Activated T-cell treated with anti-CD3 and anti-CD28 coated beads, Interleukin-2, amount 50 U/mL, for 48 hours (primary cell): Measurements from ENCODE around the gene TRIM67.
A peak's percentile ranks its signal among the peaks of the same experiment; 100 is the strongest.
"Not testable (repeated sequence)": the region's sequence is repeated elsewhere in the genome, so short reads cannot be mapped to it uniquely, and the experiment has no call there.

Source experiments
- DNase-seq, 2 experiments: peaks; one replicate each; pipeline ENCODE4 v3.0.0-alpha.2; 2020

TRIM67 gene

DNA sequence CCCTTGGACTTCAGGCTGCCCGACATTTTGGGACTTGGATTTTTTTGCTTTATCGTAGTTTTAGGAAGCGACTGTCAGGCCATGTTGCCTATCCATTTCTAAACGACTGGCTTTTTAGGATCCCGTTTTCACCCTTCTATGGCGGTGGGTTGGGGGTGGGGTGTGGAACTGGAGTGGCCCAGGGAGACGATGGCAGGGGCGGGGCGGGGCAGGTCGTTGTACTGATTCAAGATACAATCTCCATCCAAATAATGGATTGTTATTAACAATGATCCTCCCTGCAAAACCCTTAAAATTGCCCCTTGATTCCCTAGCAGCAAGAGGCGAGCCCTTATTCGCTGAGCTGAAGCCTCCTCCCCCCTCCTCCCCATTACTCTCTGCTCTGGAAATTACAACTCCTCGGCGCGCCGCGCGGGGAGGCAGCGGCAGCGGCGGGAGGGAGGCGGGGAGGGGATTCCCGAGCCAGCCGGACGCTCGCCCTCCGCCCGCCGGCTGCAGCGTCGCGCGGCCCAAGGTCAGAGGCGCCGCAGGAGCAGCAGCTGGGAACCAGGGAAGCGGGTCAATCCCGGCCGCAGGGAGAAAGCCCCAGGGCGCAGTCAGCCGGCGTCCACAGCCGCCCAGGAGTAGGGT is at the start of gene TRIM67:
Gene TRIM67 (plus strand): TSS at position 392 of the 630 bp plus-strand sequence. CDS start 912 bp downstream, outside the sequence.
- peak in 1 of 2 experiments; percentile 24 for DNase-seq

DNA sequence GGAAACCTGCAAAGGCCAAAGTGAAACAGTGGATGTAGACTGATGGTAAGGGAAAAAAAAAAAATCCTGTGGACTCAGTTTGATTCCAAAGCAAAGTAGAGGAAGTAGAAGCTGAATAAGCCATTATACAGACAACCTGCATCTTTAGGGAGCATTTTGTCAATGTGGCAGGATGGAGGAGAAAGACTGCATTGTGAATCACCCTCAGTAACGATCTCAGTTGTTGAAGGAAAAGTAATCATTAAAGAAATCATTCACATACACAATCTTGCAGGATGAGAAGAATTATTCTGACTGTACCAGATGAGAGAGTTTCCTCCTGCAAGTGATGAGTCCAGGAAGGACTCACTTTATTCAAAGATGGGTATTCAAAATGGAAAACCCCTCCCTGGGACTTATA is 45.1 kb upstream of the TRIM67 start:
- no peak for DNase-seq

DNA sequence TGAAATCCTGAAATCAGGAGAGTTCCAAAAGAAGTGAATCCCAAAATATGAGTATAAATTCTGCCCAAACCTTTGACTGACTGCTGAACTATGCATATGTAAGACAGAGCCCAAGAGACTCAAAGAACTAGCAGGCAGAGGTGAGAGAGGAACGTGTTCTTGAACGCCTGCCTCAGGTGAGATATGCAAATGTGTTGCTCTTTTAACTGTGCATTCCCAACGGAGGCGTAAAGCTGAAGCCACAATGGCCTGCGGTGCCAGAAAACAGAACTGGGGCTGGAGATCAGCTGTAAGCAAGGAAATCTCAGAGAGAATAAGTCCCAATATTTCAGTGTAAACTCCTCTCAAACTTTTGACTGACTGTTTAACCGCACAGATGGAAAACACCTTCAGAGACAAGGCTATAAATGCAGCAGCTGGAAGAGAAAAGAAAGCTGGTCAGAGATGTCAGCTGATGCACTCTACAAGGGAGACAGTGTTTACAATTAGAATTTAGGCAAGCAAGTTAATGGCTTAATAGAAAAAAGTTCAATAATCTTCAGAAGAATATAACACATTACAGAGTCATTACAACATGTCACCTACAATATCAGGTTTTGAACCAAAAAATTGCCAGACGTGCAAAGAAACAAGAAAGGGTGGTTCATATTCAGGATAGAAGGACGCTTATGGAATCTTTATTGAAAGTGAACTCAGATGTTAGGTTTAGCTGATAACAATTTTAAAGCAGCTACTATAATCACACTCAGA is 43.0 kb upstream of the TRIM67 start:
- DNase-seq = no peak

DNA sequence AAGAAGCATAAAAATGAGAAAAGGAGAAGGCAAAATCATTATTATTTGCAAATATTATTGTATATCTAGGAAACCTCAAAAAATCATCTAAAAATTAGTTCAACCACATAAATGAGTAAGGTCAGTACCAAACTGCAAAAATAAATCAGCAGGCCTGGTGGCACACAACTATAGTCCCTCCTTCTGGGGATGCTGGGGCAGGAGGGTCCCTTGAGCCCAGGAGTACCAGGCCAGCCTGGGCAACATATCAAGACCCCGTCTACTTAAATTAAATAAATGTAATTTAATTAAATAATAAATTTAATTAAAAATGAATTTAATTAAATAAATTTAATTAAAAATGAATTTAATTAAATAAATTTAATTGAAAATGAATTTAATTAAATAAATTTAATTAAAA is 40.3 kb upstream of the TRIM67 start:
- no peak for DNase-seq

DNA sequence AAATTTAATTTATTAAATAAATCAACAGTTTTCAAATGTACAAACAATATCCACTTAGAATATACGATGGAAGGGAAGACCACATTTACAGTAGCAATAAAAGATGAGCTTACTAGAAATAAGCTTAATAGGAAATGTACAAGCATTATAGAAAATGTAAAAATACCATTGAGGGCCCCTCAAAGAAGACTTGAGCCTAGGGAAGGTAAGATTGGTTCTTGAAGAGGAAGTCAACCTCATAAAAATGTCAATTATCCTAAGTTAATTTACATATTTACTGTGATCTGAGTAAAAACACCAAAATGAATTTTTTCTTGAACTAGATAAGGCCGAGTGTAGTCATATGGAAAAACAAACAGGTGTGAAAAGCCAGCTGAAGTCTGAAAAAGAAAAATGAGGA is 39.7 kb upstream of the TRIM67 start:
- DNase-seq = no peak

DNA sequence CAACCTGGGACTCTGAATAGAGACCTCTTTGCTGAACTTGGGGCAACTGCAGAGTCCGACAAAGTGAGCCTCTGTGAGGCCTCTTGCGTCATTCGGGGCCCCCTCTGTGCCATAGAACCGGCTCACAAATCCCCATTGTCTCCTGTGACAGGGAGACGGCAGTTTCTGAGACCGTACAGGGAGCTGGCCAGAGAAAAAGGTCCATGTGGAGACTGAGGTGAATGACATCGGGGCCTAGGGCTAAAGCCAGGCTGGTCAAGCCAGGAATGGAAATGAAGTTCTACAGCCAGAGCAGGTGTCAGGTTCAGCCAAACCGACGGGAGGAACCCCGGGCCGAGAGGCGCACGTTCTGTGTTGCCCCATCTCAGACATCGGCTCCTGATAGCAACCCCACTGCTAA is 37.1 kb upstream of the TRIM67 start:
- DNase-seq = no peak

DNA sequence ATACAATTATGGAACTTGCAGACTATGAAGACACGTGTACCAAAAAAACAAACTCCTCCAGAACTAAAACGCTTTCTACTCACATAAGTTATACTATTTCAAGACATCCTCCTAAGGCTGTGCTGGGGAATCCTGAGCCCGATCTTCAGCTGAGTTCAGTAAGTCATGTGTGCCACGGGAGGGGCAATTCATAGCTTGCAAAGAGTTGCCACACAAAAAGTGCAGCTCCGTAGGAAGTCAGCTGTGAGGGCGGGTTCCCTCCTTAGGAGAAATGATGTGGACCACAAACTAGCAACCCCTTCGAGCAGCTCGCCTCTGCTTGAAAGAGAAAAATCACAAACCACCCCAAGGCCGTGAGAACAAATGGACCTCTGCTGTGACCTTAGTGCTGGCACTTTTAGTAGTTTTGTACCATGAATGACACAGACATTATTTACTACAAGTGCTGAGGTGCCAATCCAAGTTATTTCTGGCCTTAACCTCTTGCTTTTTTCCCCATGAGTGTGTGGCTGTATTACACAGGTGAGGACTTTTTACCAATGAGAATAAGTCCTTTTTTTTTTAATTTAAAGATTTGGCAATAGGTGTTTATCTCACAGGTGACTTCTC is 35.8 kb upstream of the TRIM67 start:
- DNase-seq = no peak

DNA sequence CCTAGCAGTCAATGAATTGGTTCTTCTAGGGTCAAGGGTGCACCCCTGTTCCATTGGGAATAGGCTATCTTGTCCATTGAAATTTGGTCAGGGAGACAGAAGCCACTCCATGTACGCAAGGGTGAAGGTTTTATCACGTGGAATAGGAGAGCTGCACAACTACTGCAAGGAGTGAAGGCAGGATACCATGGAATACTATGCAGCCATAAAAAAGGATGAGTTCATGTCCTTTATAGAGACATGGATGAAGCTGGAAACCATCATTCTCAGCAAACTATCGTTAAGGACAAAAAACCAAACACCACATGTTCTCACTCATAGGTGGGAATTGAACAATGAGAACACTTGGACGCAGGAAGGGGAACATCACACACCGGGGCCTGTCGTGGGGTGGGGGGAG is 34.8 kb upstream of the TRIM67 start:
- not testable (repeated sequence) for DNase-seq

DNA sequence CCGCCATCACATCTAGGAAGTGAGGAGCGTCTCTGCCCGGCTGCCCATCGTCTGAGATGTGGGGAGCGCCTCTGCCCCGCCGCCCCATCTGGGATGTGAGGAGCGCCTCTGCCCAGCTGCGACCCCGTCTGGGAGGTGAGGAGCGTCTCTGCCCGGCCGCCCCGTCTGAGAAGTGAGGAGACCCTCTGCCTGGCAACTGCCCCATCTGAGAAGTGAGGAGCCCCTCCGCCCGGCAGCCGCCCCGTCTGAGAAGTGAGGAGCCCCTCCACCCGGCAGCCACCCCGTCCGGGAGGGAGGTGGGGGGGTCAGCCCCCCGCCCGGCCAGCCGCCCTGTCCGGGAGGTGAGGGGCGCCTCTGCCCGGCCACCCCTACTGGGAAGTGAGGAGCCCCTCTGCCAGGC is 33.4 kb upstream of the TRIM67 start:
- not testable (repeated sequence) for DNase-seq

DNA sequence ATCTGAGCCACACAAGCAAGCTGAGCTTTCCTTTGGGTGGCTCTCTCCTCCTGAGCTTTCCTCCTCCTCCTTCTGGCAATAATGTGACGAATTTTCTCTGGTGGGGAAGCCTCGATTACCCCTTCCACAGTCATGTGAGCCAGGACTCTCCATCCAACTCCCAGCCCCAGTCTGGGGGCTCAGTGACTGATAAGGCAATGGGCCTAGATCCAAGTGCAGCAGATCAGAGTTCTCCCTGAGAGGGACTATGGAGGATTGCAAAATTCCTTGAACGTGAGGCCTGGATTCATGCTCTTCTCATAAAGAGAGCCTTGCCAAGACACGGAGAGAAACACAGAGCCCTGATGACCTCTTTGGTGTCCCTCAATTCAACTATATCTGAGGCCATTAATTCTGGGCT is 31.3 kb upstream of the TRIM67 start:
- no peak for DNase-seq

DNA sequence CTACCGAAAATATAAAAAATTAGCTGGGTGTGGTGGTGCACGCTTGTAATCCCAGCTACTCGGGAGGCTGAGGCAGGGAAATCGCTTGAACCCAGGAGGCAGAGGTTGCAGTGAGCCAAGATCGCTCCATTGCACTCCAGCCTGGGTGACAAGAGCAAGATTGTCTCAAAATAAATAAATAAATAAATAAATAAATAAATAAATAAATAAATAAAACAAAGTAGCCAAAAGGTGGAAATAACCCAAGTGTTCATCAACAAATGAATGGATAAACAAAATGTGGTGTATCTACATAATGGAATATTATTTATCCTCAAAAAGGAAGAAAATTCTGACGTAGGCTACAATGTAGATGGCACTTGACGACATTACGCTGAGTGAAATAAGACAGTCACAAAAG is 29.3 kb upstream of the TRIM67 start:
- not testable (repeated sequence) for DNase-seq

DNA sequence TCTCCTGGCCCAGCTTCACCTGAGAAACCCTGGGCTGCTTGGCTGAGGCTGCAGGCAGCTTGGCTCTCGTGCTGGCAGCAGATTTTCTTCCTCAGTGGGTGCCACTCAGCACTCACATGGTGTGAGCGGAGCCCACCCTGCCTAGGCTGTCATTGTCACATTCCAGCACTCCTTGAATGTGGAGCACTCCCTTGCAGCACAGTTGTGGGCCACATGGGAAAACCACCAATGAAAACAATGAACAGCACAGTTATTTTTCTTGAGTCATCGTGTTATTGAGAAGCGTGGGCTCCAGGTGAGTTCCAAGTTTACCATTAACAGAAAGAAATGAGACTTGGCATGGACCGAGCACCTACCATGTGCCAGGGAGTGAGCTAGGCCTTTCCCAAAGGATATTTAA is 27.2 kb upstream of the TRIM67 start:
- DNase-seq = no peak

DNA sequence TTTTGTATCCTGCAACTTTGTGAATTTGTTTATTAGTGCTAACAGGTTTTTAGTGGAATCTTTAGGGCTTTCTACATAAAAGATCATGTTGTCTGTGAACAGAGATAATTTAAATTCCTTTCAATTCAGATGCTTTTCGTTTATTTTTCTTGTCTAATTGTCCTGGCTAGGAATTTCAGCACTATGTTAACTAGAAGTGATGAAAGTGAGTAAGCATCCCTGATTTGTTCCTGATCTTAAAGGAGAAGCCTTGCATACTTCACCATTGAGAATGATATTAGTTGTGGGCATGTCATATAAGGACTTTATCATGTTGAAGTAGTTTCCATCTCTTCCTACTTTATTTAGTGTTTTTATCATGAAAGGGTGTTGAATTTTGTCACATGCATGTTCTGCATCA is 23.6 kb upstream of the TRIM67 start:
- no peak for DNase-seq

DNA sequence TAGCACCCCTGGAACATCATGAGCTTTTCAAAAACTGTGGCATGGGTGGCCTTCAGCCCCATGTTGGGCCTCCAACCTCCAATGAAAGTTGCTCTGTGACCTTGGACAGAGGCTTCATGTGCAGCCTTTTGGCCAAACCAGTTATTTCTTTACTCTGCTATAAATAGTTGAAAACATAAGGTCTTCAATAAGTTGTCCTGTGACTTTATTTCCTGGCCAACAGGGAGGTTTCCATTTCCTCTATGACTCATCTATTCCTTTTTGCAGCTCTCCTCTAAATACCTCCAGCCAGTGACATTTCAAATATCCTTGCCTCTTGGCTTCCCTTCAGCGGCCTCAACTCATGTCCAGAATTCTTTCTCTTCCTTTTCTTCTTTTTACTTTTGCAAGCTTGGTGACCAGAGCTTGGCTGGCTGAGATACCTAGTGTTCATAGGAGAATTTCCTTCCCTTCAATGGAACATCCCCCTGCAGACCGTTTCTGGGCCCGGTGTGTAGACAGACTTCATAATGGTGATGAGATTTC is 22.7 kb upstream of the TRIM67 start:
- no peak for DNase-seq

DNA sequence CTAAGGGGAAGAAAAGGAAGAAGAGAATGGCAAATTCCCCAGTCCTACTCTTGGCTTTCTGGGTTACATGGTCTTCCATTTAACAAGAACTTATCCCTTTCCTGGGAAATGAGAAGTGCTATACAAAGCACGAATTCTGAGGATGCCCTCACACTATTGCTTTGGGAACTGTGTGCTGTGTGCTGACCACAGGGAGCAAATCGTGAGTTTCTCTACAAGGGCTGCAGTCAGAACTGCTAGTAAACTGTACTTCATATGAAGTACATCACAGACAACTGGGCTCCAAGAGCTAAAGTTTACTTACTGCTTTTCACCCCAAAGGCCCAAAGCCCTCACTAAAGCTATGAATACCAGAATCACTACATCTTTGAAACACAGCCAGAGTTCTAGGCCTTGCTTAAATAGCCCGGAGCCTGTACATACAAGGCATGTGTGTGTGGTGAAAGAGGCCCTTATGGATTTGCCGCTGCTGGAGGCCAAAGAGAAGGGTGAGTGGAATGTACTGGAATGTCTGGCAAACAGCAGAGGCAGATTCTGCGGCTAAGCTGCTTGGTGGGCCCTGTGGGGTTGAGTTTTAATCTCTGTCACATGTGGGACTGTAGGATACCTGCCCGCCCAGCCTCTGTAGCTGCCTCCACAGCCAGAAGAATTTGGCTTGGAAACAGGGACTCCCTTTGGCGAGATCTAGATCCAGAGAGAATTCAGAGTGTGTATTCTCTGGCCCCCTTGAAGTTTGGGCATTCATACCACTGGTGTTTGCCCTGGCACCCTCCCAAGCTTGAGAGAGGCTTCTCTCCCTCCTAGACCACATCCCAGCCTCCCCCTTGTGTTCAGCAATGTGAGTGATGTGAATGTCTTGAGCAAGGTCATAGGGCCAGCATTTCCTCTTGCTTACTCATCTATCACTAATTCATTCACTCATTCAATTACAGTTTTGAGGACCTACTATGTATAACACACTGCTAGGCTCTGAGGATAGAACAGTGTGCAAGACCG is 21.9 kb upstream of the TRIM67 start:
- no peak for DNase-seq

DNA sequence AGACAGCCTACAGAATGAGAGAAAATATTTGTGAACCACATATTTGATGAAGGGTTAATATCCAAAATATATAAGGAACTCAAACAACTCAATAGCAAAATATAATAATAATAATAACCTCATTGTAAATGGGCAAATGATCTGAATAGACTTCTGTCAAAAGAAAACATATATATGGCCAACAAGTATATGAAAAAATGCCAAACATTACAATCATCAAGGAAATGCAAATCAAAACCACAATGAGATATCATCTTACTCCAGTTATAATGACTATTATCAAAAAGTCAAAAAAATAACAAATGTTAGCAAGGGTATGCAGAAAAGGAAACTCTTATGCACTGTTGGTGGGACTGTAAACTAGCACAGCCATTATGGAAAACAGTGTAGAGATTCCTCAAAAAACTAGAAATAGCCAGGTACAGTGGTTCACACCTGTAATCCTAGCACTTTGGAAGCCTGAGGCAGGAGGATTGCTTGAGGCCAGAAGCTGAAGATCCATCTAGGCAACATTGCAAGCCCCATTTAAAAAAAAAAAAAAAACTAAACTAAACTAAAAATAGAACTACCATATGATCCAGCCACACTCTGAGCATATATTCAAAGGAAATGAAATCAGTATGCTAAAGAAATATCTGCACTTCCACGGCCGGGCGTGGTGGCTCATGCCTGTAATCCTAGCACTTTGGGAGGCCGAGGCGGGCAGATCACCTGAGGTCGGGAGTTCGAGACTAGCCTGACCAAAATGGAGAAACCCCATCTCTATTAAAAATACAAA is 17.3 kb upstream of the TRIM67 start:
- no peak for DNase-seq

DNA sequence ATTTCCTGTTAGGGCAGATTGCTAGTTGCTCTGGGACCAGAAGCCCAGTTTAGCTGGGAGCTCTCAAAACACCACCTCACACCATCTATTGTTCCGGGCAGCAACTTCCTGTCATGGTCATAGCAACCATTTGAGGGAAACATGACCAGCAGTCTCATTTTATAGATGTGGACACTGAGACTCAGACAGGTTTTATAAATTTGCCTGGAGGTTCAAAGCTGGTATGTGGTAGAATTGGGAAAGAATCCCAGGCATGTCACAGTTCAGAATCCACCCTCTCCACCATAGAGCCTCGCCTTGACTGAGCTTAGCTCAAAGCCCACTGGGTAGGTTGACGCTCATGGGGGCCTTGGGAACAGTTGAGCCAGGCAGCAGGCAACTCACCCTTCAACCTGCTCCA is 14.0 kb upstream of the TRIM67 start:
- DNase-seq = no peak

DNA sequence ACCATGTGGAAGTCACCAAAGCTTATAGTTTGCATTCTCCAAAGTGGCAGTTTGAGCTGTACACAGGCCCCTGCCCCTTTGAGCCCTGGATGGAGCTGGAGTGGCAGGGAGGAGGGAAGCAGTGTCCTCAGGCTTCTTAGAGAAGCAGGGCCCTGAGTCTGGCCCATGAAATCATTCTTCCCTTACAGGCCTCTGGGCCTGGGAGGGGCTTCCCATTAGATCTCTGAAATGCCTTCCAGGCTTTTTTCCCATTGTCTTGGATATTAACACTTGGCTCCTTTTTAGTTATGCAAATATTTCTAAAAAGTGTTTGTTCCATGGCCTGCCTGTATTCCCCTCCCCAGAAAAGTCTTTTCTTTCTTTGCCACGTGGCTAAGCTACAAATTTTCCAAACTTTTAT is 10.0 kb upstream of the TRIM67 start:
- DNase-seq = no peak

DNA sequence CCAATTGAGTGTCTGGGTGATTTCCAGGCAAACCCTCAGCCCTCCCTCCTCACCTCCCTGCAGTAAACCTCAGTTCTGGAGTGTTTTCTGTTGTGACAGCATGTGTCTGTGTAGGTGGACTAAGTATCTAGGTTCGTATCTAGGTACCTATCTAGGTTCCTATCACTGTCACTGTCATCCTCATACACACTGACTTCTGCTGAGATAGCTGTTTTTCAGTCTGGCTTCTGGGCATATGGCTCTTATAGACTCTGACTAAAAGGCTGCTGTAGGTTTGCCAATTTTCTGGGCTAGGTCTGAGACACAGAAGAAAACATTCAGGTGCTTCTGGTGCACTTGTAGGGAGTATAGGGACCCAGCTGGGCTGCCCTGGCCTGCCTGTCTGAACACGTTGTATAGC is 8.1 kb upstream of the TRIM67 start:
- no peak for DNase-seq

DNA sequence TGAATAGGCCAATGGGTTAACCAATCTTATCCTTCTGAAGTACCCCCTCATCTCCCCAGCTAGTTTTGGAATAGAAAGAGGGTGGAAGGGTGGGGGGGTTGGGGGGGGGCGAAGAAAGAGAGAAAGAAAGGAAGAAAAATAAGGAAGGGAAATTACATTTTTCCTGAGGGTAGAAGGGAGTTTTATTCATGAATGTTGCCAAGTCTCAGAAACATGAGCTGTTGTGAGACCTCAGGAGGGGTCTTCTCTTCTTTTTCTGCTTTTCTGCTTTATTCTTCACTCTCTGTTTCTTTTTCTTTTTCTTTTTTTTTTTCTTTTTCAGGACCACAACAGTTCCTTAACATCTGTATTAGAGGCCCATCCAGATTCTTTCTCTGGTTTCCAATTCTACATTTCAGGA is 6.0 kb upstream of the TRIM67 start:
- DNase-seq = no peak

DNA sequence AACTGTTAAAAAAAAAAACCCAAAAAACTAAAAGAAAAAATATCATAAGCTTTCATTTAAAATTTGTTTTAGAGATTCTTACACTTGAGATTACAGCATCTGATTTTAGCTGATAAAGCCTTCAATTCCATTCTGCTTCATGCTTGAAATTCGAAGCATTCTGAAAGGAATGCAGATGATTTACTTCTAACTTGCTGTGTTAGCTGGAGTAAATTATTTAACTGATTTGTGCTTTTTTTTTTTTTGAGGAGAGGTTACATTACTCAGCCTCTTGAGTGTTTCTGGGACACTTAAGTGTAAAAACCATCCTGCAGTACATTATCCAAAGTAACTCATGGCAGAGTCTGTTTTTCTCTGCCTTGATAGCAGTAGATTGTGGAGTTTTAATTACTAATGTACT is 4.5 kb upstream of the TRIM67 start:
- DNase-seq = no peak

DNA sequence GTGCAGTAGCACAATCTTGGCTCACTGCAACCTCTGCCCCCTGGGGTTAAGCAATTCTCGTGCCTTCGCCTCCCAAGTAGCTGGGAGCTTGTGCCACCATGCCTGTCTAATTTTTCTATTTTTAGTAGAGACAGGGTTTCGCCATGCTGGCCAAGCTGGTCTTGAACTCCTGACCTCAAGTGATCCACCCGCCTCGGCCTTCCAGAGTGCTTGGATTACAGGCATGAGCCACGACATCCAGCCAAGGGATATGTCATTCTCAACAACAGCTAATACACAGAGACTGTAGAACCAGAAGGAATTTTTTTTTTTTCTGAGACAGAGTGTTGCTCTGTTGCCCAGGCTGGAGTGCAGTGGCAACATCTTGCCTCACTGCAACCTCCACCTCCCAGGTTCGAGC is 3.7 kb upstream of the TRIM67 start:
- DNase-seq = not testable (repeated sequence)
